Brain microvascular endothelial cell (primary cell): ENCODE measurements around the gene UGCG.
"Not testable (repeated sequence)": the region's sequence is repeated elsewhere in the genome, so short reads cannot be mapped to it uniquely, and the experiment has no call there.

Experiments used
- DNase-seq: peaks from one replicate; pipeline ENCODE4 v3.0.0-alpha.2; 2020
- H3K27ac ChIP-seq: fragments of 250-450 bp; sonication (Bioruptor Pico); 2 replicates; pipeline ENCODE4 v1.5.1; 2020; ENCODE audit warnings: mild to moderate bottlenecking, moderate library complexity
- H3K27me3 ChIP-seq: fragments of 250-450 bp; sonication (Bioruptor Pico); replicated peaks from 2 replicates; pipeline ENCODE4 v1.5.1; 2020; ENCODE audit warnings: mild to moderate bottlenecking
- H3K36me3 ChIP-seq: fragments of 250-450 bp; sonication (Bioruptor Pico); replicated peaks from 2 replicates; pipeline ENCODE4 v1.5.1; 2020; ENCODE audit warnings: mild to moderate bottlenecking
- H3K4me3 ChIP-seq: 2 replicates; pipeline ENCODE4 v1.5.1; 2011; ENCODE audit warnings: low read depth, mild to moderate bottlenecking, control low read depth, low read length, moderate library complexity
- in situ Hi-C: cut with HindIII; loops from 2 replicates; pipeline ENCODE4 v1.10.0; 2017; ENCODE audit warnings: low sequenced_read_pairs, low pct_ligation_motif_present
- TF ChIP-seq, protein P1 (sequence below): IDR thresholded peaks from 2 replicates; pipeline ENCODE4 v1.5.1; 2011; ENCODE audit warnings: low read depth, mild to moderate bottlenecking, moderate library complexity, low read length, control low read depth, inconsistent platforms; ENCODE audit errors: missing control alignments

Gene UGCG

DNA sequence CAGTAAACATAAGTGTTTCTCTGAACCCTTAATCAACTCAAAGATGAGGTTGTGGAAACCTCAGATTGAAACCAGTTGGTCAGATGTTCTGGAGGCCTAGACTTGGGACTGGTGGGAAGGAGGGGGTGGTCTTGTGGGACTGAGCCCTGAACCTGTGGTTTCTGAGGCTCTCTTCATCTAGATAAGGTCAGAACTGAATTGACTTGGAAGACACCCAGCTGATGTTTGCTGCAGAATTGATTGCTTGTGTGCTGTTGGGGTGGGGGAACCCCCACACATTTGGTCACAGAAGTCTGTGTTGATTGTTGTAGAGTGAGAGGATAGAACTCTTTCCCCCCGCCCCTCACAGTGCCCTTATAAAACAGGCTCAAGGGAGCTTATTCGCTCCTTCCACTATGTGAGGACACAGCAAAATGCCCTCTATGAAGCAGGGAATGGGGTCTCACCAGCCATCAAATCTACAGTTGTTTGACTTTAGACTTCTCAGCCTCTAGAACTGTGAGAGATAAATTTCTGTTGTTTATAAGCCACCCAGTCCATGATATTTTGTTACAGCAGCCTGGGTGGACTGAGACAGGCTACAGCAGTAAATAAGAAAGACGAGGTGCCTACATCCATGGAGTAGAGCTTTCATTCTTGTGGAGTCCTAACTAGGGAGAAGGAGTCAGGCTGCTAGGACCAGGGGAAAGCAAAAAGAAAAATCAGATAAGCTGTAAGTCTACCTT is 25.7 kb upstream of the UGCG start:
- TF ChIP-seq, protein P1, sequence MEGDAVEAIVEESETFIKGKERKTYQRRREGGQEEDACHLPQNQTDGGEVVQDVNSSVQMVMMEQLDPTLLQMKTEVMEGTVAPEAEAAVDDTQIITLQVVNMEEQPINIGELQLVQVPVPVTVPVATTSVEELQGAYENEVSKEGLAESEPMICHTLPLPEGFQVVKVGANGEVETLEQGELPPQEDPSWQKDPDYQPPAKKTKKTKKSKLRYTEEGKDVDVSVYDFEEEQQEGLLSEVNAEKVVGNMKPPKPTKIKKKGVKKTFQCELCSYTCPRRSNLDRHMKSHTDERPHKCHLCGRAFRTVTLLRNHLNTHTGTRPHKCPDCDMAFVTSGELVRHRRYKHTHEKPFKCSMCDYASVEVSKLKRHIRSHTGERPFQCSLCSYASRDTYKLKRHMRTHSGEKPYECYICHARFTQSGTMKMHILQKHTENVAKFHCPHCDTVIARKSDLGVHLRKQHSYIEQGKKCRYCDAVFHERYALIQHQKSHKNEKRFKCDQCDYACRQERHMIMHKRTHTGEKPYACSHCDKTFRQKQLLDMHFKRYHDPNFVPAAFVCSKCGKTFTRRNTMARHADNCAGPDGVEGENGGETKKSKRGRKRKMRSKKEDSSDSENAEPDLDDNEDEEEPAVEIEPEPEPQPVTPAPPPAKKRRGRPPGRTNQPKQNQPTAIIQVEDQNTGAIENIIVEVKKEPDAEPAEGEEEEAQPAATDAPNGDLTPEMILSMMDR, result no peak
- Histone ChIP-seq H3K4me3 (no peak overlapping the region), H3K27ac (no peak overlapping the region), H3K36me3 (no peaks in the 10 kb centered on the region), H3K27me3 (no peaks in the 10 kb centered on the region)
- no peak for DNase-seq
- in situ Hi-C loops, result no loop called here

DNA sequence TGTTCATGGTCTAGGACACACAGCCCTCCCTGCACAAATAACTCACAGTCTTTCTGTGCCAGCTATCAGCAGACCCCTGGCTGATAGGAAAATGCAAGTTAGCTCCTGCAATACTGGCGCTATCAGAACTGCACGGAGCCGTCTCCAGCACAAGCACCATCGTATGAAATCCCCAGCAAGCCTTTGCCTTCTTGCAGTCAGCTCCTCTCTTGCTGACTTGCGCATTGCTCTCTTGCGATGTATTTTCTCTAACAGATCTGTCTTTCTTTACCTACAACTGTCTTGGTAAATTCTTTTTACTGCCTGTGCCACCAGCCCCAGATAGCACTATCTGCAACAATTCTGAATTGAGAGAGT is 25.1 kb upstream of the UGCG start:
- H3K36me3 ChIP-seq, result no peaks in the 10 kb centered on the region
- no peaks in the 10 kb centered on the region for H3K27me3 ChIP-seq
- TF ChIP-seq, protein P1, result no peak
- in situ Hi-C loops, result no loop called here
- no peak overlapping the region for H3K4me3 ChIP-seq
- no peak for DNase-seq
- H3K27ac ChIP-seq, result no peak overlapping the region

GRCh38 chr9:111872886-111873285 is 23.7 kb upstream of the UGCG start:
- TF ChIP-seq, protein P1, result no peak
- in situ Hi-C loops, result no loop called here
- no peak for DNase-seq
- no peak overlapping the region for H3K27ac ChIP-seq
- H3K36me3 ChIP-seq, result no peaks in the 10 kb centered on the region
- no peak overlapping the region for H3K4me3 ChIP-seq
- no peaks in the 10 kb centered on the region for H3K27me3 ChIP-seq

- Histone ChIP-seq H3K4me3 (no peak overlapping the region), H3K27me3 (no peaks in the 10 kb centered on the region), H3K36me3 (no peaks in the 10 kb centered on the region), H3K27ac (no peak overlapping the region)
- in situ Hi-C loops, result no loop called here
- DNase-seq, result no peak
- TF ChIP-seq, protein P1, result no peak
These were observed 22.7 kb upstream of the UGCG start for GRCh38 chr9:111873901-111874300.

DNA sequence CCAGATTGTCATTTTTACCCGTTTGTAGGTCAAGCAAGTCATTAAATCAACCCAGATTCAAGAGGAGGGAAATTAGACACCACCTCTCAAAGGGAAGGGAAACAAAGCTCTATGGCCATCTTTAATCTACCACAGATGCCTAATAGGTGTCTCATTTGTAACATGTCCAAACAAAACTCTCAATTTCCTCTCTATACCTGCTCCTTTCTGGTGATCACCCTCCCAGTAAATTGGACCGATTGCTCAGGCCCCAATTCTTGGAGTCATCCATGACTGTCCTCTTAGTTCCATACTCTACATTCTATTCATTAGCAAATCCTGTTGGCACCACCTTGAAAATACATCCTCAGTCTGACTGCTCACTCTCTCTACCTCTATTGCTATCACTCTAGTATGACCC is 22.1 kb upstream of the UGCG start:
- H3K4me3 ChIP-seq, result no peak overlapping the region
- no peaks in the 10 kb centered on the region for H3K36me3 ChIP-seq
- in situ Hi-C loops, result no loop called here
- DNase-seq, result no peak
- no peak overlapping the region for H3K27ac ChIP-seq
- TF ChIP-seq, protein P1, result no peak
- no peaks in the 10 kb centered on the region for H3K27me3 ChIP-seq

DNA sequence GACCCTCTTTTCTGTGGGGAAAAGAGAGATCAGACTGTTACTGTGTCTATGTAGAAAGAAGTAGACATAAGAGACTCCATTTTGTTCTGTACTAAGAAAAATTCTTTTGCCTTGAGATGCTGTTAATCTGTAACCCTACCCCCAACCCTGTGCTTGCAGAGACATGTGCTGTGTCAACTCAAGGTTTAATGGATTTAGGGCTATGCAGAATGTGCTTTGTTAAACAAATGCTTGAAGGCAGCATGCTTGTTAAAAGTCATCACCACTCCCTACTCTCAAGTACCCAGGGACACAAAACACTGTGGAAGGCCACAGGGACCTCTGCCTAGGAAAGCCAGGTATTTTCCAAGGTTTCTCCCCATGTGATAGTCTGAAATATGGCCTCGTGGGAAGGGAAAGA is 21.3 kb upstream of the UGCG start:
- DNase-seq, in situ Hi-C loops, H3K27ac ChIP-seq, H3K27me3 ChIP-seq, H3K36me3 ChIP-seq, H3K4me3 ChIP-seq: not testable (repeated sequence)

- H3K27me3 ChIP-seq, DNase-seq, H3K27ac ChIP-seq, in situ Hi-C loops, H3K4me3 ChIP-seq, H3K36me3 ChIP-seq: not testable (repeated sequence)
These were observed 20.9 kb upstream of the UGCG start for GRCh38 chr9:111875691-111876090.
